Kidney (tissue), 14 donors: ENCODE measurements around the gene TBC1D5. TPM values are rescaled to one million over a fixed set of nuclear protein-coding genes. Genes with fewer than 3 reads are reported as not detected.

ENCODE experiments used
- DNase-seq, 5 donors: peaks; one replicate each; pipeline ENCODE4 v3.0.0-alpha.2; 2013 to 2020
- FAIRE-seq: peaks from 2 replicates; lab custom pipeline; 2012; peaks lifted over from hg19 to GRCh38; lab: Jason Lieb, UNC
- H3K27ac ChIP-seq, 2 donors: one replicate each; pipeline ENCODE4 v1.7.0; 2013; ENCODE audit warnings: low read depth in 2 of 2, low read length in 2 of 2, inconsistent platforms in 1 of 2
- H3K27me3 ChIP-seq: one replicate; pipeline ENCODE4 v1.7.1; 2013; ENCODE audit warnings: low read length, inconsistent platforms; ENCODE audit not compliant: control insufficient read depth, insufficient read depth
- H3K36me3 ChIP-seq, 3 donors: one replicate each; pipeline versions ENCODE4 v1.7.0 to v1.7.1; 2013; ENCODE audit warnings: low read length in 3 of 3, control low read depth in 1 of 3, inconsistent platforms in 1 of 3; ENCODE audit not compliant: insufficient read depth in 3 of 3, control insufficient read depth in 2 of 3
- H3K4me1 ChIP-seq, 3 donors: one replicate each; pipeline versions ENCODE4 v1.7.0 to v1.7.1; 2013; ENCODE audit warnings: low read length in 3 of 3, inconsistent platforms in 1 of 3, low read depth in 1 of 3; ENCODE audit not compliant: control insufficient read depth in 2 of 3, insufficient read depth in 2 of 3
- H3K4me3 ChIP-seq, 3 donors: one replicate each; pipeline versions ENCODE4 v1.7.0 to v1.8.1; 2013; ENCODE audit warnings: low read length in 3 of 3, control low read depth in 1 of 3, inconsistent platforms in 1 of 3
- H3K9ac ChIP-seq, 3 donors: one replicate each; pipeline versions ENCODE4 v1.7.0 to v1.7.1; 2013; ENCODE audit warnings: low read length in 3 of 3, control low read depth in 1 of 3, inconsistent platforms in 1 of 3
- H3K9me3 ChIP-seq, 3 donors: one replicate each; pipeline versions ENCODE4 v1.7.0 to v1.7.1; 2013; ENCODE audit warnings: low read length in 3 of 3, control low read depth in 1 of 3, inconsistent platforms in 1 of 3; ENCODE audit not compliant: control insufficient read depth in 2 of 3, insufficient read depth in 1 of 3
- CTCF ChIP-seq: IDR thresholded peaks from 3 replicates; pipeline ENCODE4 v1.5.1; 2012; ENCODE audit warnings: mild to moderate bottlenecking, moderate library complexity, borderline replicate concordance; ENCODE audit not compliant: insufficient read depth; ENCODE audit errors: extremely low read depth
- intact Hi-C: fragments of 100-400 bp; cut with DNase I; formaldehyde crosslinking; loops from one replicate; pipeline ENCODE4 v1.11.1; 2022
- polyA plus RNA-seq: library from polyadenylated mRNA; stranded (reverse); fragments of 350-450 nt; fragmentation: Illumina TruSeq; extraction: RNeasy Lipid Tissue Mini Kit (QIAGEN cat#74804); gene quantifications from one replicate; pipeline ENCODE4 v1.2.3, GENCODE V29; 2014; ENCODE audit warnings: low read depth, low replicate concordance; ENCODE audit not compliant: insufficient read depth
- total RNA-seq: library from RNA; stranded (reverse); fragmentation: NEBNext Ultra II Directional; extraction: Animal tissue kit (Norgen Biotek cat#: 25700); gene quantifications from one replicate; pipeline ENCODE4 v1.2.1, GENCODE V29; 2021
- donor health status: control.
- donor health status: control.
- donor health status: control.
- donor health status: control.
- donor health status: control.
- donor health status: DM: yes; HTN: yes; CAD: no.
- donor health status: Normal renal cell carcinoma (clear cell type).

The TBC1D5 gene
- total and polyA plus RNA-seq, 2 donors from 2014 or later: 9.7 to 77.7 TPM

GRCh38 chr3:17412950-17413530 is 329.4 kb downstream of the TBC1D5 start:
- no peaks in the 10 kb centered on the region for H3K36me3 ChIP-seq
- H3K9ac ChIP-seq: no peak overlapping the region
- intact Hi-C loops: loop anchor here (10.0 kb wide), 1 partner anchor 138 kb away; no protein-coding TSS in a partner anchor
- no peak overlapping the region for H3K4me3 ChIP-seq
- FAIRE-seq: peak; percentile 80
- no peak overlapping the region for H3K27ac ChIP-seq
- peak in 3 of 5 donors; percentile 15 to 63 (median 45) for DNase-seq
- H3K9me3 ChIP-seq: no peaks in the 10 kb centered on the region
- TF ChIP-seq CTCF: peak; percentile 79
- H3K4me1 ChIP-seq: peaks cover 0 to 4% (median 0%) of the 10 kb centered on the region in 3 donors
- no peaks in the 10 kb centered on the region for H3K27me3 ChIP-seq

- Histone ChIP-seq H3K27ac (no peak overlapping the region), H3K4me1 (peaks cover 0 to 4% (median 0%) of the 10 kb centered on the region in 3 donors), H3K27me3 (no peaks in the 10 kb centered on the region), H3K36me3 (no peaks in the 10 kb centered on the region), H3K4me3 (no peak overlapping the region), H3K9me3 (no peaks in the 10 kb centered on the region), H3K9ac (no peak overlapping the region)
- intact Hi-C loops: loop anchor here (10.0 kb wide), 1 partner anchor 137 kb away; no protein-coding TSS in a partner anchor
- TF ChIP-seq CTCF: no peak
- FAIRE-seq (no peak), DNase-seq (no peak)
Measured at GRCh38 chr3:17411157-17411877, 331.1 kb downstream of the TBC1D5 start.

GRCh38 chr3:17407576-17407975 is 334.9 kb downstream of the TBC1D5 start:
- Histone ChIP-seq H3K27me3 (no peaks in the 10 kb centered on the region), H3K4me3 (no peak overlapping the region), H3K4me1 (peaks cover 0 to 4% (median 0%) of the 10 kb centered on the region in 3 donors), H3K9ac (no peak overlapping the region), H3K27ac (no peak overlapping the region), H3K9me3 (no peaks in the 10 kb centered on the region), H3K36me3 (peaks cover 0 to 4% (median 0%) of the 10 kb centered on the region in 3 donors)
- no peak for TF ChIP-seq CTCF
- DNase-seq (no peak), FAIRE-seq (no peak)
- intact Hi-C loops: no loop called here
